ENCODE measurements around the gene TSPO2.
"Not testable (repeated sequence)": the region's sequence is repeated elsewhere in the genome, so short reads cannot be mapped to it uniquely, and the experiment has no call there.

Gene TSPO2

GRCh38 chr6:41042226-41043055, at the start of gene TSPO2:
TSPO2 (plus strand) TSS chr6:41042467; CDS start chr6:41042986, 519 bp downstream.
- Mint-ChIP-seq H3K27ac (no peak within 1 kb of the TSS), H3K9me3 (no peaks in the 10 kb centered on the region), H3K4me1 (no peaks in the 10 kb centered on the region), H3K36me3 (no peaks in the 10 kb centered on the region), H3K4me3 (no peak within 1 kb of the TSS)
- no peak for ATAC-seq
- no peak for DNase-seq (ENCODE audit: low spot score in 2 of 2)

GRCh38 chr6:40992746-40993145, 49.5 kb upstream of the TSPO2 start:
- Mint-ChIP-seq H3K27ac (no peak overlapping the region), H3K4me3 (no peak overlapping the region), H3K36me3 (no peaks in the 10 kb centered on the region), H3K9me3 (no peaks in the 10 kb centered on the region), H3K4me1 (no peaks in the 10 kb centered on the region)
- ATAC-seq (no peak), DNase-seq (ENCODE audit: low spot score in 2 of 2) (no peak)

DNA sequence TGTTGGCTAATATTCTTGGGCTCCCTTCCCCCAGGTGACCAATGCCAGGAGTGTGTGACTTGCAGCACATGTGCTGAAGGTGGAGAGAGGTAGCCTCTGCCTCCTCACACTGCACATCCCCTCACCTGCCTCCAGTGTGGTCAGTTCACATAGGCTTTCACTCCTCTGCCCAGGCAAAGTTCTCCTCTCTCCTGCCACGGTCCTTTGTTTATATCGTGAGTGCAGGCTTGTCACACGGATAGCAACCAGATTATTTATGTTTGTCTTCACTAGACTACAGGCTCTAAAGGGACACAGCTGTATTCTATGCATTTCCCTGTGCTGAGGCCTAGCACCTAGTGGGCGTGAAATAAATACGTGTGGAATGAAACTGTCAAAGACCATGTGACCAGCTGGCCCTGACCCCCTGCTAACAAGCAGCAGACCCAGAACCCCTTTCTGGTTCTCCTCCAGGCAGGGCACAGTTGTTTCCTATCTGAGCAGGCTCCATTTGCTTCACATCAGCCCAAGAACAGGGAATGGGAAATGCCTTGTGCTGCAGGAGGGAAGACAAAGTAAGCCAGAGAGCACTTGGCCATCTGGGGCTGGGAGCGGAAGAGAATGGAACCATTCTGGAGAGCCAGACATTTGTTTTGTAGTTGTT, 45.6 kb upstream of the TSPO2 start:
- no peaks in the 10 kb centered on the region for H3K4me1 Mint-ChIP-seq
- no peaks in the 10 kb centered on the region for H3K9me3 Mint-ChIP-seq
- H3K27ac Mint-ChIP-seq = no peak overlapping the region
- no peaks in the 10 kb centered on the region for H3K36me3 Mint-ChIP-seq
- no peak for DNase-seq (ENCODE audit: low spot score in 2 of 2)
- ATAC-seq = no peak
- no peak overlapping the region for H3K4me3 Mint-ChIP-seq

- H3K36me3 Mint-ChIP-seq = no peaks in the 10 kb centered on the region
- ATAC-seq = no peak
These were observed 44.9 kb upstream of the TSPO2 start for GRCh38 chr6:40997234-40997957.

DNA sequence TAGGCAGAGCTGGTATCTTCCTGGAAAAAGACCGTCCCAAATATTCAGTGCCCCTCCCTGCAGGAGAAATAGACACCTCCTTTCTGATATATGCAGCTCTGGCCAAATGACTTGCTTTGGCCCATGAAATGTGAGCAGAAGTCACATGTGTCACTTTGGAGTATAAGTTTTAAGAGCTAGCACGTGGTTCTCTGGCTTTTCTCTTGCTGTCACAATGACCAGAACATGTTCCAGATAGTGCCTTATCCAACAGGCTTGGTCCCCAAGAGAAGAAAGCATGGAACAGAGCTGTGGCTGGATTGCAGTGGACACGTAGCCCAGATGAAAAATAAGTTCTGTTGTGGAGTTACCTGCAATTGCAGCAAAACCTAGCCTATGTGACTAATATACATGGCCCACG, 43.6 kb upstream of the TSPO2 start:
- Mint-ChIP-seq H3K27ac (no peak overlapping the region), H3K4me3 (no peak overlapping the region), H3K36me3 (no peaks in the 10 kb centered on the region), H3K4me1 (no peaks in the 10 kb centered on the region), H3K9me3 (no peaks in the 10 kb centered on the region)
- ATAC-seq = no peak
- no peak for DNase-seq (ENCODE audit: low spot score in 2 of 2)

More at GRCh38 chr6:40997234-40997957, 44.9 kb upstream of the TSPO2 start:
- Mint-ChIP-seq H3K4me1 (no peaks in the 10 kb centered on the region), H3K4me3 (no peak overlapping the region), H3K27ac (no peak overlapping the region), H3K9me3 (no peaks in the 10 kb centered on the region)
- DNase-seq (ENCODE audit: low spot score in 2 of 2) = no peak

DNA sequence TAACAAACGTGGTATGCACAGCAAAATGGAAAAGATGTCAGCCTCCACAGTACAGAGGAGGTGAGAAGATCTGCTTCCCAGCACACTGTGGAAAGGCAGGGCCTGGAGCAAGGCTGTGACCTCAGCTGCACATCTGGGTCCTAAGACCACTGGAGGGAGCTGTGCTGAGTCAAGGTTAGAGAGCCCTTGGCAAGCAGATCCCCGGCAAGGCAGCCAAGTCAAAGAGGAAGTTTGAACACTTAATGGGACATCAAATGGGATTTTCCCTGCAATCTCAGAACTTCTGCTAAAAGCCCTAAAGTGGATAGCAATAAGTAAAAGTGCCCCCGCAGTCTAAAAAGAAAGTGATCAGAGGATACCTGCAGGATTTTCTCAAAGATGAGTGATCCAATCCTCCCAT, 42.7 kb upstream of the TSPO2 start:
- Mint-ChIP-seq H3K27ac (no peak overlapping the region), H3K4me3 (no peak overlapping the region), H3K36me3 (no peaks in the 10 kb centered on the region), H3K4me1 (no peaks in the 10 kb centered on the region), H3K9me3 (no peaks in the 10 kb centered on the region)
- DNase-seq (ENCODE audit: low spot score in 2 of 2) (no peak), ATAC-seq (peak; percentile 51)

DNA sequence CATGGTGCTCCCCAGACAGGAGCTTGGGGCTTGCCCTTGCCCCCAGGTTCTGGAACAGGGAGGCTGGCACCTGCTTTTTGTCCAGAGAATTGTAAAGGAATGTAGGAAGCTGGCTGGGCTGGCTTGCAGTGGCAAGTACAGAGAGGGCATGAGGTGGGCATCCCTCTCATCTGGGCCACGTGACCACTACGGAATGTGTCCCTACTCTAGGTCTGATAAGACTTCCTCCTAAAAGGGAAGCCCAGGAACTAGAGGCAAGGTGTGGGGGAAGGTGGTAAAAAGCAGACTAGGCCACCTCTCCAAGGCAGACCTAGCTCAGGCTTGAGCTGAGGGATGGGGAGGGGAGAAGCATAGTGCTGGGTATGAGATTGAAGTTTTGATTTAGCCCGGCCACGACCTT, 42.0 kb upstream of the TSPO2 start:
- DNase-seq (ENCODE audit: low spot score in 2 of 2) (no peak), ATAC-seq (peak; percentile 11)
- H3K36me3 Mint-ChIP-seq = no peaks in the 10 kb centered on the region
- H3K27ac Mint-ChIP-seq = no peak overlapping the region
- no peaks in the 10 kb centered on the region for H3K9me3 Mint-ChIP-seq
- no peaks in the 10 kb centered on the region for H3K4me1 Mint-ChIP-seq
- H3K4me3 Mint-ChIP-seq = no peak overlapping the region

- Mint-ChIP-seq H3K27ac (no peak overlapping the region), H3K4me1 (no peaks in the 10 kb centered on the region), H3K36me3 (no peaks in the 10 kb centered on the region), H3K9me3 (no peaks in the 10 kb centered on the region), H3K4me3 (no peak overlapping the region)
- no peak for ATAC-seq
- DNase-seq (ENCODE audit: low spot score in 2 of 2) = no peak
These were observed 40.1 kb upstream of the TSPO2 start for GRCh38 chr6:41002168-41002567.

DNA sequence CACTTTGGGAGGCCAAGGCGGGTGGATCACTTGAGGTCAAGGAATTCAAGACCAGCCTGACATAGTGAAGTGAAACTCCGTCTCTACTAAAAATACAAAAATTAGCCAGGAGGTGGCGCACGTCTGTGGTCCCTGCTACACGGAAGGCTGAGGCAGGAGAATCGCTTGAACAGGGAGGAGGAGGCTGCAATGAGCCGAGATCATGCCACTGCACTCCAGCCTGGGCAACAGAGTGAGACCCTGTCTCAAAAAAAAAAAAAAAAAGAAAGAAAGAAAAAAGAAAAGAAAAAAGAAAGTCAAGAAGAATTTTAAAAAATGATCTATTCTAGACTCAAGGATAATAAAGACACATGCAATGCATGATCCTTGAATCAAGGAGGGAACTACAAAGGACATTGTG, 36.0 kb upstream of the TSPO2 start:
- H3K9me3 Mint-ChIP-seq, H3K27ac Mint-ChIP-seq, H3K36me3 Mint-ChIP-seq, H3K4me3 Mint-ChIP-seq, H3K4me1 Mint-ChIP-seq: not testable (repeated sequence)
- ATAC-seq (peak; percentile 62), DNase-seq (ENCODE audit: low spot score in 2 of 2) (peak; percentile 42 to 71)

DNA sequence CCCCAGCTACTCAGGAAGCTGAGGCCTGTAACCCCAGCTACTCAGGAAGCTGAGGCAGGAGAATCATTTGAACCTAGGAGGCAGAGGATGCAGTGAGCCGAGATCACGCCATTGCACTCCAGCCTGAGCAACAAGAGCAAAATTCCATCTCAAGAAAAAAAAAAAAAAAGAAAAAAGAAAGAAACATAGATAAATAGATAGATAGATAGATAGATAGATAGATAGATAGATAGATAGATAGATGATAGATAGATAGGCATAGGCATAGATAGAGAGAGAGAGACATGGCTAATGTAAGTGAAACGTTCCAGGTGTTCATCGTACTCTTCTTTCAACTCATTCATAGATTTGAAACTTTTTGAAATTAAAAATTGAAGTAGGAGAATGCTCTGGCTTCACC, 35.3 kb upstream of the TSPO2 start:
- H3K36me3 Mint-ChIP-seq, H3K27ac Mint-ChIP-seq, H3K4me3 Mint-ChIP-seq: not testable (repeated sequence)

DNA sequence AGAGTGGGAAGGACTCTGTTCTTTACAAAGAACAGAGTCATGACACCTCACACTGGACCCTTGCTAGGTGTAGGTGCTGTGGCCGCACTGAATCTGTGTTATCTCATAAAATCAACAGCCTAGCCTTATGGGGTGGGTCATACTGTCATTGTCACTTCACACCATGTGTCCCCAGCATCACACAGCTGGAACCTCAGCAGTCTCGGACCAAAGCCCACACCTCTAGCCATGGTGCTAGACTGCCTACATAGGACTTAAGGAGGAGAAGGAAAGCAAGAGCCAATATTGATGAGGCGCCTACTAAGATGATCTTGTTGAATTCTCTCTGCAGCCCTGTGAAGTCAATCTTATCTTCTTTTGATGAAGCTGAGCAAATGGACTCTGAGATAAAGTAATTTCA, 34.3 kb upstream of the TSPO2 start:
- Mint-ChIP-seq H3K4me3 (no peak overlapping the region), H3K9me3 (no peaks in the 10 kb centered on the region), H3K27ac (no peak overlapping the region), H3K36me3 (no peaks in the 10 kb centered on the region), H3K4me1 (no peaks in the 10 kb centered on the region)
- DNase-seq (ENCODE audit: low spot score in 2 of 2) (no peak), ATAC-seq (no peak)

More for the DNA sequence above, 35.3 kb upstream of the TSPO2 start:
- not testable (repeated sequence) for DNase-seq (ENCODE audit: low spot score in 2 of 2); H3K9me3 Mint-ChIP-seq; H3K4me1 Mint-ChIP-seq; ATAC-seq

DNA sequence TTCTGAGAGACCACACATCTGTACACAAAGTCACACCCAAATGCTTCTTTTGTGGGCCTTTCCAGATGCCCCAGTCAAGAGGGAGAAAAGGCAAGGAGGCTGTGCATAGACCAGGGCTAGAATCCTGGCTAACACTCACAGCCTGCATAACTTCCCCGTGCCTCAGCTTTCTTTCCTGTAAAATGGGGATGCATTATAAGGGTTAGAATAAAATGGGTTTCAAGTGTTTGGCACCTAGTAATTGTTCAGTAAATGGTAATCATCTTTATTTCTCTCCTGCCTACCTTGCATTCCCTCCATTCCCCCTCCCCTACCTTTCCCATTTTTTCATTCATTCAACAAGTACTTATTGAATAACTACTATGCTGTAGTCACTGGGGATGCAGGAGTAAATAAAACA, 32.6 kb upstream of the TSPO2 start:
- no peak overlapping the region for H3K4me3 Mint-ChIP-seq
- DNase-seq (ENCODE audit: low spot score in 2 of 2) (no peak), ATAC-seq (no peak)
- no peak overlapping the region for H3K27ac Mint-ChIP-seq
- no peaks in the 10 kb centered on the region for H3K36me3 Mint-ChIP-seq
- no peaks in the 10 kb centered on the region for H3K9me3 Mint-ChIP-seq
- H3K4me1 Mint-ChIP-seq = no peaks in the 10 kb centered on the region

DNA sequence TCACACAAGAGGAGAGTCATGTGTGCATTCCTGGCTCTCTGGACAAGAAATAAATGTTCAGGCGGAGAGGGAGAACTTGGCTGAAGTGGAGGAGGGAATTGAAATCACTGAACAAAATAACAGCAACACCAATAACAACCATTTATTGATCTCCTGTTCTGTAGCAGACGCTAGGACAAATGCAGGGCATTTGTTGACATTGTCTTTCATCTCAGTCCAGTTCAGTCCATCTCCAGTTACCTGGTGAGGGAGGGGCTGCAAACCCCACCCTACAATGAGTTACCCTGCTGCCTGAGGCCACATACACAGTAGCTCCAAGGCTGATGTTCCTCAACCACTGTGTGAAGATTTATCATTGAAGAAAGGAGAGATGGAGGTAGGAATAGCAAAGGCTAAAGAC, 30.6 kb upstream of the TSPO2 start:
- no peaks in the 10 kb centered on the region for H3K9me3 Mint-ChIP-seq
- ATAC-seq (no peak), DNase-seq (ENCODE audit: low spot score in 2 of 2) (no peak)
- H3K4me3 Mint-ChIP-seq = no peak overlapping the region
- no peaks in the 10 kb centered on the region for H3K4me1 Mint-ChIP-seq
- no peak overlapping the region for H3K27ac Mint-ChIP-seq
- H3K36me3 Mint-ChIP-seq = no peaks in the 10 kb centered on the region

- no peaks in the 10 kb centered on the region for H3K9me3 Mint-ChIP-seq
- no peaks in the 10 kb centered on the region for H3K36me3 Mint-ChIP-seq
- H3K4me1 Mint-ChIP-seq = no peaks in the 10 kb centered on the region
- H3K4me3 Mint-ChIP-seq = no peak overlapping the region
- ATAC-seq = no peak
- no peak overlapping the region for H3K27ac Mint-ChIP-seq
- no peak for DNase-seq (ENCODE audit: low spot score in 2 of 2)
These were observed 28.7 kb upstream of the TSPO2 start for GRCh38 chr6:41013466-41014153.

- Mint-ChIP-seq H3K9me3 (no peaks in the 10 kb centered on the region), H3K4me1 (no peaks in the 10 kb centered on the region), H3K4me3 (no peak overlapping the region), H3K27ac (no peak overlapping the region), H3K36me3 (no peaks in the 10 kb centered on the region)
- ATAC-seq (no peak), DNase-seq (ENCODE audit: low spot score in 2 of 2) (no peak)
These were observed 27.5 kb upstream of the TSPO2 start for GRCh38 chr6:41014780-41015179.
